Gastroesophageal sphincter (tissue), 3 donors: ENCODE results near the gene EFNA4.

ENCODE experiments used
- CTCF ChIP-seq, 4 experiments: fragments of 200-600 bp in 2 of 4; fragments of 450-650 bp in 2 of 4; sonication (generic) in 1 of 4; IDR thresholded peaks; one replicate each; pipeline ENCODE4 v1.5.1; 2017 to 2019; ENCODE audit warnings: antibody characterized with exemption in 4 of 4, mild to moderate bottlenecking in 2 of 4, moderate library complexity in 2 of 4
- POLR2A ChIP-seq, 2 donors: fragments of 450-650 bp; IDR thresholded peaks; one replicate each; pipeline ENCODE4 v1.6.1; 2017; ENCODE audit warnings: antibody characterized with exemption in 2 of 2, mild to moderate bottlenecking in 2 of 2, moderate library complexity in 1 of 2

- no peak for TF ChIP-seq CTCF (IDR thresholded peaks at IDR 0.05)
- no peak for TF ChIP-seq POLR2A (IDR thresholded peaks at IDR 0.05)
Observed at GRCh38 chr1:155024315-155024714, 39.2 kb upstream of the EFNA4 start.
